A549 treated with AZD9567 at 1 μM for 4 hours (cell line): ENCODE results near the gene KRT3. TPM values are rescaled to one million over a fixed set of nuclear protein-coding genes. Genes with fewer than 3 reads are reported as not detected.

ENCODE experiments used
- total RNA-seq: library from RNA; stranded (reverse); fragments of 200-300 nt; extraction: Qiagen RNA extraction; gene quantifications from 5 replicates; pipeline ENCODE4 v1.2.3, GENCODE V29; 2022; ENCODE audit not compliant: insufficient read depth

Gene KRT3
- 0.05 to 0.08 TPM (median 0.08 TPM) in 3 of 5 replicates, not detected in the others for total RNA-seq

GRCh38 chr12:52795694-52796428 is at the start of gene KRT3:
Gene KRT3 (minus strand): TSS chr12:52796117. CDS start chr12:52796042, 75 bp downstream.

GRCh38 chr12:52833922-52834726 is 38.2 kb upstream of the KRT3 start, which contains the start of gene KRT79:
Gene KRT79 (minus strand): TSS chr12:52834311. CDS start chr12:52834260, 51 bp downstream.

GRCh38 chr12:52813885-52814709 is 18.2 kb upstream of the KRT3 start, which contains the start of gene KRT4:
Gene KRT4 (minus strand): TSS chr12:52814116. CDS start chr12:52814058, 58 bp downstream.

GRCh38 chr12:52776913-52777395 is 19.0 kb downstream of the KRT3 start, which contains the start of gene KRT76:
Gene KRT76 (minus strand): TSS chr12:52777345. CDS start chr12:52777291, 54 bp downstream.

Other genes with a start within 250 kb of the KRT3 start
- not detected in 5 replicates for gene KRT71, start 243.0 kb downstream of the KRT3 start, total RNA-seq
- gene KRT74, start 222.3 kb downstream of the KRT3 start, total RNA-seq = not detected in 5 replicates
- gene KRT72, start 194.7 kb downstream of the KRT3 start, total RNA-seq = not detected in 5 replicates
- gene KRT73, start 177.6 kb downstream of the KRT3 start, total RNA-seq = not detected in 5 replicates
- not detected in 5 replicates for gene KRT2, start 143.9 kb downstream of the KRT3 start, total RNA-seq
- 0.03 TPM in 1 of 5 replicates, not detected in the others for gene KRT1, start 115.7 kb downstream of the KRT3 start, total RNA-seq
- not detected in 5 replicates for gene KRT77, start 92.6 kb downstream of the KRT3 start, total RNA-seq
- gene KRT76, start 18.8 kb downstream of the KRT3 start, total RNA-seq = not detected in 5 replicates
- 2.2 to 5.4 TPM (median 3.3 TPM) in 5 replicates for gene KRT4, start 18.0 kb upstream of the KRT3 start, total RNA-seq
- 0.03 to 0.12 TPM in 2 of 5 replicates, not detected in the others for gene KRT79, start 38.2 kb upstream of the KRT3 start, total RNA-seq
- 0.06 to 0.10 TPM (median 0.07 TPM) in 3 of 5 replicates, not detected in the others for gene KRT78, start 52.9 kb upstream of the KRT3 start, total RNA-seq
- gene KRT8, start 109.0 kb upstream of the KRT3 start, total RNA-seq = 3,881 to 5,092 TPM (median 4,868 TPM) in 5 replicates
- 2,648 to 3,325 TPM (median 3,183 TPM) in 5 replicates for gene KRT18, start 153.0 kb upstream of the KRT3 start, total RNA-seq
- gene EIF4B, start 210.3 kb upstream of the KRT3 start, total RNA-seq = 223 to 321 TPM (median 255 TPM) in 5 replicates